Cardiac atrium fibroblast (primary cell): ENCODE results near the gene AMBN. TPM values are rescaled to one million over a fixed set of nuclear protein-coding genes. Genes with fewer than 3 reads are reported as not detected.

ENCODE experiments used
- total RNA-seq: library from RNA; depleted of rRNA; stranded (reverse); fragments of >200 nt; gene quantifications from 2 replicates; pipeline ENCODE4 v1.2.3, GENCODE V29; 2015

AMBN gene, protein sequence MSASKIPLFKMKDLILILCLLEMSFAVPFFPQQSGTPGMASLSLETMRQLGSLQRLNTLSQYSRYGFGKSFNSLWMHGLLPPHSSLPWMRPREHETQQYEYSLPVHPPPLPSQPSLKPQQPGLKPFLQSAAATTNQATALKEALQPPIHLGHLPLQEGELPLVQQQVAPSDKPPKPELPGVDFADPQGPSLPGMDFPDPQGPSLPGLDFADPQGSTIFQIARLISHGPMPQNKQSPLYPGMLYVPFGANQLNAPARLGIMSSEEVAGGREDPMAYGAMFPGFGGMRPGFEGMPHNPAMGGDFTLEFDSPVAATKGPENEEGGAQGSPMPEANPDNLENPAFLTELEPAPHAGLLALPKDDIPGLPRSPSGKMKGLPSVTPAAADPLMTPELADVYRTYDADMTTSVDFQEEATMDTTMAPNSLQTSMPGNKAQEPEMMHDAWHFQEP
- not detected in 2 replicates for total RNA-seq

DNA sequence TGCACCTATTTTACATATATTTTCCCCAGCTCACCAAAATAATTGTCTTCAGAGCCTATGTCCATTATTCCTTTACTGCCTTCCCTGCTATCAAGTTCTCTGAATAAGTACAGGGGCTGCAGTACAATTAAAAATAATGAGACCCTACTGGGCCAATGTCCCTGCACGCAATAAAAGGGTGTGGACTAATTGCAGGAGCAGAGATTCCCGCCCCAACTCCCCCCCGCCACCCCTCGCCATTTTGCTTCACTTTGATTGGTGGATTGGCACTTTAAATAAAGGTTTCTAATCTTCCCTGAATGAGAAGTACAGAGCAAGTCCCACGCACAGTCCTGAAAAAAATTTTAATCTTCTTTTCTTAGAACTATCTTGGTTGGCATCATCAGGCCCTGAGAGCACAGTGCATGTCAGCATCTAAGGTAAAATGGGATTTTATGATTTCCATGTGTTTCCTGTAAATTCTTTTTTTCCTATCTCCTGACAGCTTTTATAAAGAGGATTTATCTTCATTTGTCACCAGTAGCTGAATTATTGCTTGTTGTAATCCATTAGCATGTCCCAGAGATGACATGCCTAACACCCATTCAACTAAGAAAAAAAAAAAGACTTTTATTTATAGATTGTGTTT lies at the start of gene AMBN:
Gene AMBN, plus strand, starts transcription at position 302 of the 628 bp plus-strand sequence. Its CDS starts 103 bp downstream, at position 405.

DNA sequence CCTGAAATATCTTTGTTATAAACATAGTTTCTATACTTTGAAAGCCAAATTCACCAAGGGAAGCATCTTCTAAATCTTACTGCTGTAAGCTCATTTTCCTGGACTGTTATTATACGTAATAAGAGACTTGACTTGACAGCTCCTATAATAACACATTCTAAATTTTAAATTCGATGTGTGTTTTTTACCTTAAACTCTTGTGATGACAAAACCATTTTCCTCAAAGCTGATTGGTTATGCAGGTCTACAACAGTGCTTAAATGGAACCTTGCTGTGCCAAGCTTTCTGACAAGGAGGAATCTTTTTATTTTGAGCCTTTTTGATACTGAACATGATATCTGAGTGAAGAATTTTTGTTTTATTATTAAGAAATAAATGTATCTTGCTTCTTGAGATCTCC lies 36.4 kb downstream of the AMBN start, which contains the start of gene ENAM:
Gene ENAM, plus strand, starts transcription at position 301 of the 400 bp plus-strand sequence. CDS start 757 bp downstream, outside the sequence.

Other genes starting within 250 kb of the AMBN start
- gene SMR3A, start 231.5 kb upstream of the AMBN start, total RNA-seq: not detected in 2 replicates
- gene SMR3B, start 209.1 kb upstream of the AMBN start, total RNA-seq: not detected in 2 replicates
- not detected in 2 replicates for gene OPRPN, start 194.3 kb upstream of the AMBN start, total RNA-seq
- not detected in 2 replicates for gene MUC7, start 120.1 kb upstream of the AMBN start, total RNA-seq
- gene AMTN, start 73.7 kb upstream of the AMBN start, total RNA-seq: not detected in 2 replicates
- not detected in 2 replicates for gene ENAM, start 36.5 kb downstream of the AMBN start, total RNA-seq
- gene JCHAIN, start 74.3 kb downstream of the AMBN start, total RNA-seq: not detected in 2 replicates
- gene UTP3, start 96.3 kb downstream of the AMBN start, total RNA-seq: 15.9 and 18.2 TPM in 2 replicates
- 8.5 and 9.9 TPM in 2 replicates for gene RUFY3, start 129.7 kb downstream of the AMBN start, total RNA-seq
- 80.0 and 89.9 TPM in 2 replicates for gene GRSF1, start 247.6 kb downstream of the AMBN start, total RNA-seq